Suprapubic skin (tissue), 4 donors: ENCODE measurements around the gene PCDH10.
"Not testable (repeated sequence)": the region's sequence is repeated elsewhere in the genome, so short reads cannot be mapped to it uniquely, and the experiment has no call there.

Experiments
- EP300 ChIP-seq: sonication (generic); formaldehyde crosslinking; IDR thresholded peaks from one replicate; pipeline ENCODE4 v1.6.1; 2017; ENCODE audit warnings: antibody characterized with exemption
- POLR2A ChIP-seq, 2 donors: fragments of 450-650 bp; IDR thresholded peaks; one replicate each; pipeline ENCODE4 v1.6.1; 2017; ENCODE audit warnings: antibody characterized with exemption in 2 of 2, mild to moderate bottlenecking in 2 of 2, moderate library complexity in 2 of 2
- POLR2AphosphoS5 ChIP-seq, 3 donors: sonication (generic); formaldehyde crosslinking; IDR thresholded peaks; one replicate each; pipeline ENCODE4 v1.6.1; 2017; ENCODE audit warnings: antibody characterized with exemption in 3 of 3
- TF ChIP-seq, protein P1 (sequence below), 2 donors: fragments of 200-600 bp in 1 of 2; fragments of 450-650 bp in 1 of 2; sonication (generic) in 1 of 2; IDR thresholded peaks; one replicate each; pipeline ENCODE4 v1.5.1; 2016 to 2019; ENCODE audit warnings: antibody characterized with exemption in 2 of 2, mild to moderate bottlenecking in 1 of 2, moderate library complexity in 1 of 2

DNA sequence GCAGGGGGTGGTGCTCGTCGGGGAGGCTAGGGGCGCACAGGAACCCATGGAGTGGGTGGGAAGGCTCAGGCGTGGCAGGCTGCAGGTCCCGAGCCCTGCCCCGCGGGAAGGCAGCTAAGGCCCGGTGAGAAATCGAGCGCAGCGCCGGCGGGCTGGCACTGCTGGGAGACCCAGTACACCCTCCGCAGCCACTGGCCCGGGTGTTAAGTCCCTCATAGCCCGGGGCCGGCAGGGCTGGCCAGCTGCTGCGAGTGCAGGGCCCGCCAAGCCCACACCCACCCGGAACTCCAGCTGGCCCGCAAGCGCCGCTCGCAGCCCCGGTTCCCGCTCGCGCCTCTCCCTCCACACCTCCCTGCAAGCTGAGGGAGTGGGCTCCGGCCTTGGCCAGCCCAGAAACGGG, 91.4 kb downstream of the PCDH10 start:
- TF ChIP-seq, protein P1, sequence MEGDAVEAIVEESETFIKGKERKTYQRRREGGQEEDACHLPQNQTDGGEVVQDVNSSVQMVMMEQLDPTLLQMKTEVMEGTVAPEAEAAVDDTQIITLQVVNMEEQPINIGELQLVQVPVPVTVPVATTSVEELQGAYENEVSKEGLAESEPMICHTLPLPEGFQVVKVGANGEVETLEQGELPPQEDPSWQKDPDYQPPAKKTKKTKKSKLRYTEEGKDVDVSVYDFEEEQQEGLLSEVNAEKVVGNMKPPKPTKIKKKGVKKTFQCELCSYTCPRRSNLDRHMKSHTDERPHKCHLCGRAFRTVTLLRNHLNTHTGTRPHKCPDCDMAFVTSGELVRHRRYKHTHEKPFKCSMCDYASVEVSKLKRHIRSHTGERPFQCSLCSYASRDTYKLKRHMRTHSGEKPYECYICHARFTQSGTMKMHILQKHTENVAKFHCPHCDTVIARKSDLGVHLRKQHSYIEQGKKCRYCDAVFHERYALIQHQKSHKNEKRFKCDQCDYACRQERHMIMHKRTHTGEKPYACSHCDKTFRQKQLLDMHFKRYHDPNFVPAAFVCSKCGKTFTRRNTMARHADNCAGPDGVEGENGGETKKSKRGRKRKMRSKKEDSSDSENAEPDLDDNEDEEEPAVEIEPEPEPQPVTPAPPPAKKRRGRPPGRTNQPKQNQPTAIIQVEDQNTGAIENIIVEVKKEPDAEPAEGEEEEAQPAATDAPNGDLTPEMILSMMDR (IDR thresholded peaks at IDR 0.05) = not testable (repeated sequence)
- TF ChIP-seq POLR2A (IDR thresholded peaks at IDR 0.05); POLR2AphosphoS5 (IDR thresholded peaks at IDR 0.05); EP300: not testable (repeated sequence)
